Testis (tissue), 3 donors: Measurements from ENCODE around the gene SEC22C. TPM values are rescaled to one million over a fixed set of nuclear protein-coding genes. Genes with fewer than 3 reads are reported as not detected.
A peak's percentile ranks its signal among the peaks of the same experiment; 100 is the strongest.

Experiments
- DNase-seq: peaks from one replicate; pipeline ENCODE4 v3.0.0-alpha.2; 2019
- H3K27ac ChIP-seq, 2 donors: fragments of 200-600 bp; sonication (generic); one replicate each; pipeline ENCODE4 v1.5.1; 2019
- H3K27me3 ChIP-seq: fragments of 200-600 bp; sonication (generic); one replicate; pipeline ENCODE4 v1.5.1; 2019
- H3K36me3 ChIP-seq: fragments of 200-600 bp; sonication (generic); one replicate; pipeline ENCODE4 v1.5.1; 2017; ENCODE audit warnings: low read depth; ENCODE audit errors: missing control alignments
- H3K4me1 ChIP-seq: fragments of 200-600 bp; sonication (generic); one replicate; pipeline ENCODE4 v1.5.1; 2019
- H3K4me3 ChIP-seq, 2 donors: fragments of 200-600 bp; sonication (generic); one replicate each; pipeline ENCODE4 v1.5.1; 2017 to 2019
- H3K9me3 ChIP-seq: fragments of 200-600 bp; sonication (generic); one replicate; pipeline ENCODE4 v1.5.1; 2017
- CTCF ChIP-seq, 3 experiments: fragments of 450-650 bp in 2 of 3; fragments of 200-600 bp in 1 of 3; sonication (generic) in 1 of 3; IDR thresholded peaks; one replicate each; pipeline ENCODE4 v1.5.1; 2016 to 2019; ENCODE audit warnings: antibody characterized with exemption in 3 of 3, mild to moderate bottlenecking in 2 of 3, moderate library complexity in 1 of 3
- POLR2A ChIP-seq: fragments of 450-650 bp; IDR thresholded peaks from one replicate; pipeline ENCODE4 v1.6.1; 2017; ENCODE audit warnings: antibody characterized with exemption, mild to moderate bottlenecking, moderate library complexity
- WGBS, 2 donors: methylation state at CpG; one replicate each; pipeline ENCODE4 v1.1.5; 2018; 5-methylcytosine and 5-hydroxymethylcytosine counted together
- intact Hi-C: fragments of 100-400 bp; cut with DNase I; formaldehyde crosslinking; loops from one replicate; pipeline ENCODE4 v1.15.1; 2023; ENCODE audit warnings: low total_unique reads
- polyA plus RNA-seq: library from polyadenylated mRNA; stranded (reverse); fragments of 350-450 nt; fragmentation: Illumina TruSeq; extraction: RNeasy Lipid Tissue Mini Kit (QIAGEN cat#74804); gene quantifications from one replicate; pipeline ENCODE4 v1.2.3, GENCODE V29; 2014; ENCODE audit warnings: low read depth, low replicate concordance; ENCODE audit not compliant: insufficient read depth
- total RNA-seq, 2 donors: library from RNA; depleted of rRNA; stranded (reverse); fragments of >200 nt; gene quantifications; one replicate each; pipeline ENCODE4 v1.2.3, GENCODE V29; 2016

The SEC22C gene
- total and polyA plus RNA-seq, 3 donors from 2014 or later = 61.0 to 86.3 (median 66.0) TPM

DNA sequence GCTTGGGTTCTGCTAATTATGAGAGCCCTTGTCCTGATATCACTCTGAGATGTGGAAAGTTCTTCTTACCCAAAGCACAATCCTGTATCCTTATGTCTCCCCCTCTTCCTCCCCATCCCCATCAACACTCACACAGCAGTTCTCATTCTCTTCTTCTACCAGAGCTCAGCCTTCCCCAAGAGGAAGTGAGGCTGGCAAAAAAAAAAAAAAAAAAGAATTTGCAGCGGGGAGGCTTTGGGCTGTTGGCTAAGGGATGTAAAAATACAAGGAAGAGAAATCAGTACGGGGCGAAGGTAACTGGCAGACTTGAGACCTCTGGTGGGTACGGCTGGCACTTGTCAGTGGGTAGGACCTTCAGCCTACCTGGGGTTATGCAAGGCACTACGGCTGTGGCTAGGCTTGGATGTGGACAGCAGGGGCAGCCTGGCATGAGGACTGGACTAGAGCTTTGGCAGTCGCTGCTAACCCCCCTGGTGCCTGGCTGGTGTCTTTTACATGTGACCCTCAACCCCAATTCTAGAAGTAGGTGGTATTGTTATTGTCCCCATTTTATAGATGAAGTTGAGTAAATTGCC is 73.9 kb downstream of the SEC22C start:
- no peak overlapping the region for H3K27ac ChIP-seq
- no peak for TF ChIP-seq CTCF (IDR thresholded peaks at IDR 0.05)
- TF ChIP-seq POLR2A = no peak
- no peak for DNase-seq
- WGBS, 2 donors = 75 to 82% methylated on average over 6 of the region's 6 CpGs
- intact Hi-C loops = no loop called here
- no peaks in the 10 kb centered on the region for H3K27me3 ChIP-seq
- no peaks in the 10 kb centered on the region for H3K4me1 ChIP-seq
- H3K36me3 ChIP-seq = no peaks in the 10 kb centered on the region
- H3K4me3 ChIP-seq = no peak overlapping the region
- H3K9me3 ChIP-seq = no peaks in the 10 kb centered on the region

DNA sequence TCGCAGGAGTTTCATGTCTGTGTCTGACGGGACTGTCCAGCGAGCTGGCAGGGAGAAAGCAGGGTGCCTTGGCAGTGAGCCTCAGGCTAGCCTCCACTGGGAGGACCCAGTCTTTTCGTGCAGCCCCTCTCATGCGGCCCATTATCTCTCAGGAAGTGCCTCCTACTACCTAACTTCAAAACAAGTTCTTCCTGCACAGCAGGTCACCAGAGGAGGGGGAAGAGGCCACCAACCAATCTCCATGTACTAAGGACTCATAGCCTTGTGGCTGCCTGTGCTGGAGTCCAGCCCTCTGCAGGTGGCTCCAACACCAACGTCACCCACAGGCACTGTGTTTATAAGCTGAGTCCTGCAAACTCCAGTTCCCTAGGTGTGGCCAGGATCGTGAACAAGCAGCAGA is 74.5 kb downstream of the SEC22C start:
- no peak for DNase-seq
- Histone ChIP-seq H3K27me3 (no peaks in the 10 kb centered on the region), H3K27ac (no peak overlapping the region), H3K9me3 (no peaks in the 10 kb centered on the region), H3K4me3 (no peak overlapping the region), H3K4me1 (no peaks in the 10 kb centered on the region), H3K36me3 (no peaks in the 10 kb centered on the region)
- TF ChIP-seq POLR2A (no peak), CTCF (IDR thresholded peaks at IDR 0.05) (no peak)
- 53 to 60% methylated on average over 1 to 7 of the region's 7 CpGs for WGBS, 2 donors
- intact Hi-C loops = no loop called here

- peak; percentile 4 for DNase-seq
- Histone ChIP-seq H3K4me3 (no peak overlapping the region), H3K27ac (no peak overlapping the region), H3K27me3 (no peaks in the 10 kb centered on the region), H3K36me3 (no peaks in the 10 kb centered on the region), H3K4me1 (peaks cover 10% of the 10 kb centered on the region), H3K9me3 (no peaks in the 10 kb centered on the region)
- intact Hi-C loops = no loop called here
- 90% methylated on average over 3 to 4 of the region's 4 CpGs for WGBS, 2 donors
- TF ChIP-seq CTCF (IDR thresholded peaks at IDR 0.05) = no peak
- TF ChIP-seq POLR2A = no peak
Observed at GRCh38 chr3:42505849-42506410, 75.8 kb downstream of the SEC22C start.

DNA sequence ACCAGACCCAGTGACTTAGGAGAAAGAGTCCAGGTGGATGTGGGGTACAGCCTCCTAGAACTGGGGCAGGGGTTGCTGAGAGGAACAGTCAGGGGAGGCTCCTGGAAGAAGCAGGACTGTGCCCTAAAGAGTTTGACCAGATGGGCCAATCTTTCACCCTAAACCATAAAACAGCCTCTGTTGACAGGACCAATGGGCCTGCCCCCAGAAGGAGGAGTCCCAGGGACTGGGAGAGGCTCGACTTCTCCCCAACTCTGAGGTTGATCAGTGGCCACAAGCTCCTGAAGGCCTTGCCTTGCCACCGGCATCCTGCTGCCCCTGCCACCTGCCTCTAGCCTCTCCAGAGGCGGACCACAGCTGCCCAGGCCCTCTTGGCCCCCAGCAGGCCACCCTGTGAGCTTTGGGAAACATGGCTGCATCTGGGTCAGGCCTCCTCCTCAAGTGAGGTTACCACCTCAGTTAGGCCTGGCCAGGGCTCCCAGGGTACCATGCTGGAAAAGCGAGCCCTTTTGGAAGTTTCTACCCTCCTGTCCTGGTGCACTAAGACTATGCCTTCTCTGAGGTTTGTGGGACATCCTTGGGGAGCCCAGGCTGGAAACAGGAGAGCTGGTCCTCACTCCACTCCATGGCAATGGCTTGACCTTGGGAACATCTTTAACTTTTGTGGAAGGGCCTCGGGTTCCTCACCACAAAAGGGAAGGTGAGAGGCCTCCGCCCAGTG is 76.5 kb downstream of the SEC22C start:
- Histone ChIP-seq H3K27ac (no peak overlapping the region), H3K4me1 (peaks cover 10% of the 10 kb centered on the region), H3K27me3 (no peaks in the 10 kb centered on the region), H3K4me3 (no peak overlapping the region), H3K36me3 (no peaks in the 10 kb centered on the region), H3K9me3 (no peaks in the 10 kb centered on the region)
- 81 to 93% methylated on average over 4 to 6 of the region's 6 CpGs for WGBS, 2 donors
- peak; percentile 2 for DNase-seq
- TF ChIP-seq POLR2A (no peak), CTCF (IDR thresholded peaks at IDR 0.05) (no peak)
- intact Hi-C loops = no loop called here
